CD4-positive, alpha-beta T cell treated with Interleukin-12 subunit alpha and Interleukin-12 subunit beta, for 1 hour (primary cell): ENCODE measurements around the gene CHST11.

Source experiments
- DNase-seq: peaks from one replicate; pipeline ENCODE4 v3.0.0-alpha.2; 2020

The CHST11 gene

GRCh38 chr12:104685366-104685765 lies 228.6 kb downstream of the CHST11 start:
- DNase-seq: no peak

GRCh38 chr12:104686196-104686595 lies 229.4 kb downstream of the CHST11 start:
- DNase-seq: no peak

GRCh38 chr12:104687823-104688573 lies 231.2 kb downstream of the CHST11 start:
- peak; percentile 56 for DNase-seq

GRCh38 chr12:104689635-104690034 lies 232.9 kb downstream of the CHST11 start:
- no peak for DNase-seq

- no peak for DNase-seq
These were observed 235.2 kb downstream of the CHST11 start for GRCh38 chr12:104691721-104692556.

- no peak for DNase-seq
These were observed 235.9 kb downstream of the CHST11 start for GRCh38 chr12:104692557-104693218.

GRCh38 chr12:104693493-104693892 lies 236.7 kb downstream of the CHST11 start:
- DNase-seq: no peak

GRCh38 chr12:104694161-104694560 lies 237.4 kb downstream of the CHST11 start:
- no peak for DNase-seq

GRCh38 chr12:104694711-104695110 lies 238.0 kb downstream of the CHST11 start:
- no peak for DNase-seq

- peak; percentile 78 for DNase-seq
These were observed 238.9 kb downstream of the CHST11 start for GRCh38 chr12:104695453-104696148.

- DNase-seq: no peak
These were observed 240.4 kb downstream of the CHST11 start for GRCh38 chr12:104697186-104697585.

- DNase-seq: no peak
These were observed 242.1 kb downstream of the CHST11 start for GRCh38 chr12:104698871-104699270.

GRCh38 chr12:104699489-104700190 lies 242.9 kb downstream of the CHST11 start:
- no peak for DNase-seq

GRCh38 chr12:104700324-104700723 lies 243.6 kb downstream of the CHST11 start:
- no peak for DNase-seq

GRCh38 chr12:104701301-104701700 lies 244.6 kb downstream of the CHST11 start:
- DNase-seq: no peak

- no peak for DNase-seq
These were observed 245.0 kb downstream of the CHST11 start for GRCh38 chr12:104701756-104702155.

GRCh38 chr12:104702565-104703139 lies 245.9 kb downstream of the CHST11 start:
- DNase-seq: no peak

- DNase-seq: no peak
These were observed 246.6 kb downstream of the CHST11 start for GRCh38 chr12:104703372-104703771.

GRCh38 chr12:104704224-104704779 lies 247.6 kb downstream of the CHST11 start:
- DNase-seq: no peak

GRCh38 chr12:104707194-104707593 lies 250.4 kb downstream of the CHST11 start:
- no peak for DNase-seq

- no peak for DNase-seq
These were observed 251.2 kb downstream of the CHST11 start for GRCh38 chr12:104707794-104708558.
